B cell (primary cell): ENCODE measurements around the gene TPP1. TPM values are rescaled to one million over a fixed set of nuclear protein-coding genes. Genes with fewer than 3 reads are reported as not detected.

Experiments
- ATAC-seq: fragments of 200-7000 bp; cut with Tn5 transposase; one replicate; pipeline ENCODE4 v1.10.0; 2021; ENCODE audit warnings: low read depth, mild to moderate bottlenecking, moderate number of reproducible peaks, moderate library complexity
- CTCF ChIA-PET: fragments of 350-600 bp; sonication (Branson Sonifier 250); formaldehyde crosslinking; loops from one replicate; lab custom pipeline; 2021; ENCODE audit warnings: antibody characterized with exemption, inconsistent platforms; lab: Charles Lee
- POLR2A ChIA-PET: fragments of 350-600 bp; sonication (Branson Sonifier 250); formaldehyde crosslinking; loops from one replicate; lab custom pipeline; 2021; ENCODE audit warnings: antibody characterized with exemption; lab: Charles Lee
- DNase-seq: peaks from one replicate; pipeline ENCODE4 v3.0.0; 2013
- H2AFZ ChIP-seq: 2 replicates; pipeline ENCODE4 v1.6.1; 2012; ENCODE audit warnings: mild to moderate bottlenecking, low read depth, low read length; ENCODE audit not compliant: insufficient read depth, poor library complexity, severe bottlenecking
- H3K27ac ChIP-seq, 2 donors: 1 replicate in 1 of 2; 2 replicates in 1 of 2; pipeline ENCODE4 v1.5.1; 2012 to 2013; ENCODE audit warnings: low read length in 2 of 2, mild to moderate bottlenecking in 2 of 2, moderate library complexity in 1 of 2
- H3K27me3 ChIP-seq, 4 experiments: fragments of 200-600 bp in 1 of 4; sonication (generic) in 1 of 4; replicated peaks in 1 of 4; 1 replicate in 2 of 4; 2 replicates in 2 of 4; pipeline versions ENCODE4 v1.6.1 to v1.7.0; 2013 to 2016; ENCODE audit warnings: low read length in 3 of 4, mild to moderate bottlenecking in 2 of 4, mixed read lengths in 1 of 4, moderate library complexity in 1 of 4; ENCODE audit not compliant: insufficient read depth in 4 of 4, control insufficient read depth in 3 of 4; ENCODE audit errors: control extremely low read depth in 1 of 4
- H3K36me3 ChIP-seq, 2 experiments: replicated peaks in 1 of 2; 1 replicate in 1 of 2; 2 replicates in 1 of 2; pipeline versions ENCODE4 v1.6.1 to v1.7.1; 2013; ENCODE audit warnings: low read length in 1 of 2; ENCODE audit not compliant: insufficient read depth in 2 of 2, control insufficient read depth in 1 of 2; ENCODE audit errors: control extremely low read depth in 1 of 2, extremely low read depth in 1 of 2
- H3K4me1 ChIP-seq, 2 donors: fragments of 200-600 bp in 1 of 2; sonication (generic) in 1 of 2; 1 replicate in 1 of 2; 2 replicates in 1 of 2; pipeline versions ENCODE4 v1.5.1 to v1.6.1; 2013 to 2017; ENCODE audit warnings: low read length in 2 of 2; ENCODE audit not compliant: control insufficient read depth in 2 of 2, insufficient read depth in 2 of 2
- H3K4me2 ChIP-seq: replicated peaks from 2 replicates; pipeline ENCODE3; 2012; ENCODE audit warnings: mild to moderate bottlenecking, low read depth, low read length; ENCODE audit not compliant: poor library complexity, severe bottlenecking
- H3K4me3 ChIP-seq, 5 experiments: fragments of 200-600 bp in 1 of 5; sonication (generic) in 1 of 5; 1 replicate in 3 of 5; 2 replicates in 2 of 5; pipeline versions ENCODE4 v1.5.1 to v1.7.0; 2011 to 2016; ENCODE audit warnings: low read length in 4 of 5, mild to moderate bottlenecking in 4 of 5, low read depth in 2 of 5, control low read depth in 1 of 5, moderate library complexity in 1 of 5; ENCODE audit not compliant: insufficient read depth in 1 of 5; ENCODE audit errors: control extremely low read depth in 1 of 5, extremely low read depth in 1 of 5
- H3K79me2 ChIP-seq: fragments of 200-600 bp; sonication (generic); one replicate; pipeline ENCODE4 v1.6.0; 2016; ENCODE audit warnings: low read length; ENCODE audit not compliant: control insufficient read depth, insufficient read depth
- H3K9ac ChIP-seq: fragments of 200-600 bp; sonication (generic); 2 replicates; pipeline ENCODE4 v1.6.1; 2017; ENCODE audit warnings: mild to moderate bottlenecking, low read length, moderate library complexity
- H3K9me3 ChIP-seq, 3 donors: one replicate each; pipeline versions ENCODE4 v1.6.1 to v1.7.1; 2013; ENCODE audit warnings: low read length in 2 of 3; ENCODE audit not compliant: control insufficient read depth in 2 of 3, insufficient read depth in 1 of 3; ENCODE audit errors: control extremely low read depth in 1 of 3
- H4K20me1 ChIP-seq: 2 replicates; pipeline ENCODE4 v1.6.0; 2012; ENCODE audit warnings: mild to moderate bottlenecking, low read length; ENCODE audit not compliant: insufficient read depth, control insufficient read depth, poor library complexity, severe bottlenecking
- H3K27ac Mint-ChIP-seq: one replicate; pipeline ENCODE4 v1.8.0; 2021; ENCODE audit warnings: mixed read lengths
- H3K27me3 Mint-ChIP-seq: one replicate; pipeline ENCODE4 v1.8.0; 2021; ENCODE audit warnings: mixed read lengths
- H3K4me1 Mint-ChIP-seq: one replicate; pipeline ENCODE4 v1.8.0; 2021; ENCODE audit warnings: mixed read lengths
- H3K4me3 Mint-ChIP-seq: one replicate; pipeline ENCODE4 v1.8.0; 2021; ENCODE audit warnings: mixed read lengths
- H3K9me3 Mint-ChIP-seq: one replicate; pipeline ENCODE4 v1.8.0; 2022; ENCODE audit warnings: mixed read lengths; ENCODE audit not compliant: insufficient read depth
- CTCF ChIP-seq: fragments of 200-600 bp; IDR thresholded peaks from one replicate; pipeline ENCODE4 v1.8.0; 2022; ENCODE audit warnings: antibody characterized with exemption, mild to moderate bottlenecking
- EZH2 ChIP-seq: IDR thresholded peaks from 2 replicates; pipeline ENCODE4 v1.6.1; 2012; ENCODE audit warnings: borderline replicate concordance, low read depth, mild to moderate bottlenecking, moderate library complexity, low read length; ENCODE audit not compliant: insufficient read depth, poor library complexity, severe bottlenecking
- WGBS: methylation state at CpG from one replicate; pipeline ENCODE4 v1.1.5; 2013; ENCODE audit warnings: missing lambda C conversion rate; ENCODE audit not compliant: insufficient coverage; 5-methylcytosine and 5-hydroxymethylcytosine counted together
- intact Hi-C: fragments of 100-400 bp; cut with micrococcal nuclease; formaldehyde crosslinking; loops from one replicate; pipeline ENCODE4 v1.10.0; 2022
- polyA plus RNA-seq: library from polyadenylated mRNA; depleted of rRNA; stranded (reverse); fragments of >200 nt; gene quantifications from 2 replicates; pipeline ENCODE4 v1.2.3, GENCODE V29; 2012
- total RNA-seq, 2 donors: library from RNA; stranded (reverse); fragments of 120-200 nt in 1 of 2; gene quantifications; 1 replicate in 1 of 2; 2 replicates in 1 of 2; pipeline versions ENCODE4 v1.2.3 to v1.2.4, GENCODE V29; 2013 to 2022

Gene TPP1
- total and polyA plus RNA-seq, 2 donors (not counting 1 experiment from before 2014, with no cell fraction given): 133 to 191 TPM

- no peaks in the 10 kb centered on the region for H3K27me3 ChIP-seq
- DNase-seq (peak; percentile 82), ATAC-seq (peak; percentile 47)
- 5% methylated on average over 14 of the region's 15 CpGs for WGBS
- TF ChIP-seq CTCF (no peak), EZH2 (no peak)
- H3K79me2 ChIP-seq: peaks cover 34% of the 10 kb centered on the region
- peaks cover 11% of the 10 kb centered on the region for H3K4me1 Mint-ChIP-seq
- no peaks in the 10 kb centered on the region for H4K20me1 ChIP-seq
- peak overlapping the region; percentile 77 for H2AFZ ChIP-seq
- no peaks in the 10 kb centered on the region for H3K9me3 ChIP-seq
- H3K27me3 Mint-ChIP-seq: no peaks in the 10 kb centered on the region
- H3K36me3 ChIP-seq: peaks cover 0 to 34% of the 10 kb centered on the region in 2 experiments
- peak overlapping the region; percentile 82 to 100 (median 96) for H3K4me3 ChIP-seq
- H3K4me3 Mint-ChIP-seq: no peak overlapping the region
- H3K4me1 ChIP-seq: peaks cover 19 to 33% of the 10 kb centered on the region in 2 donors
- intact Hi-C loops: loop anchor here (1.0 to 2.0 kb wide), 5 partner anchors 15 to 384 kb away; partner anchors contain the start of genes FHIP1B, ILK, MRPL17 and RRP8
- peak overlapping the region; percentile 95 for H3K4me2 ChIP-seq
- CTCF ChIA-PET: interaction anchor here (1.0 to 4.7 kb wide), 17 partner anchors 9 to 239 kb away, joined by 3 to 38 read pairs (median 5); partner anchors contain the start of genes ILK and MRPL17
- H3K9ac ChIP-seq: peak overlapping the region; percentile 88
- no peaks in the 10 kb centered on the region for H3K9me3 Mint-ChIP-seq
- H3K27ac Mint-ChIP-seq: no peak overlapping the region
- peak overlapping the region; percentile 94 to 97 for H3K27ac ChIP-seq
- POLR2A ChIA-PET: interaction anchor here (0.8 to 3.2 kb wide), 9 partner anchors 9 to 228 kb away, joined by 3 to 38 read pairs (median 7); partner anchors contain the start of genes ARFIP2, ILK, MRPL17 and RRP8
These were observed 862 bp downstream of the TPP1 start for GRCh38 chr11:6618117-6619003.
